Fibroblast of villous mesenchyme (primary cell): ENCODE results near the gene CDPF1. TPM values are rescaled to one million over a fixed set of nuclear protein-coding genes. Genes with fewer than 3 reads are reported as not detected.

ENCODE experiments used
- DNase-seq: peaks from one replicate; pipeline ENCODE4 v3.0.0-alpha.2; 2010; ENCODE audit warnings: low read depth
- H3K4me3 ChIP-seq: 2 replicates; pipeline ENCODE4 v1.5.1; 2011; ENCODE audit warnings: low read depth, mild to moderate bottlenecking, low read length
- total RNA-seq: library from RNA; depleted of rRNA; stranded (reverse); fragments of >200 nt; gene quantifications from 2 replicates; pipeline ENCODE4 v1.2.3, GENCODE V29; 2012
- TF ChIP-seq, protein P1 (sequence below): IDR thresholded peaks from 2 replicates; pipeline ENCODE4 v1.5.1; 2012; ENCODE audit warnings: low read depth, mild to moderate bottlenecking, low read length; ENCODE audit not compliant: insufficient read depth

Gene CDPF1
- total RNA-seq, 1 donor, result 16.8 TPM

DNA sequence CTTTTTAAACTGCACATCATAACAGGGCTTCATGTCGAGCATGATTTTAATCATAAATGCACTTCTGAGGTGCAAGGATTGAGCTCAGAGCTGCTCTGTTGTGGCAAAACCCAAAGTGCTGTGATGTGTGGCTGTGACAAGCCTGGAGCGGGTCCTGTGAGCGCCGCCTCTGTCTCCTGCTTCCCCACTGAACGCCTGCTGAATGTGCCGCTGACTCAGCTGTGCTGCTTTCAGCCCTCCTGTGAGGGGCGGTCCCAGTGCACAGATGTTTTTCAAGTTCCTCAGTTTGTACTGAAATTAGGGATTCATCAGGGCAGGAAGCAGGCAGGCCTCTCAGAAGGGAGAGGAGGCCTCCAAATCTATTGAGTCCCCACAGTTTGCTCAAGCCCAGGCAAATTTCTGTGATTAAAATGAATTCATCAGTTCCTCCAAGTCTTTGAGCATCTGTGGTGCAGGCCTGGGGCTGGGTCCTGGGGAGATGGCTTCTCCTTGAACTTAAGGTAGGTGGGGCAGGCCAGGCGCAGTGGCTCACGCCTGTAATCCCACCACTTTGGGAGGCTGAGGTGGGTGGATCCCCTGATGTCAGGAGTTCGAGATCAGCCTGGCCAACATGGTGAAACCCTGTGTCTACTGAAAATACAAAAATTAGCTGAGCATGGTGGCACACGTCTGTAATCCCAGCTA is 43.6 kb upstream of the CDPF1 start:
- TF ChIP-seq, protein P1, sequence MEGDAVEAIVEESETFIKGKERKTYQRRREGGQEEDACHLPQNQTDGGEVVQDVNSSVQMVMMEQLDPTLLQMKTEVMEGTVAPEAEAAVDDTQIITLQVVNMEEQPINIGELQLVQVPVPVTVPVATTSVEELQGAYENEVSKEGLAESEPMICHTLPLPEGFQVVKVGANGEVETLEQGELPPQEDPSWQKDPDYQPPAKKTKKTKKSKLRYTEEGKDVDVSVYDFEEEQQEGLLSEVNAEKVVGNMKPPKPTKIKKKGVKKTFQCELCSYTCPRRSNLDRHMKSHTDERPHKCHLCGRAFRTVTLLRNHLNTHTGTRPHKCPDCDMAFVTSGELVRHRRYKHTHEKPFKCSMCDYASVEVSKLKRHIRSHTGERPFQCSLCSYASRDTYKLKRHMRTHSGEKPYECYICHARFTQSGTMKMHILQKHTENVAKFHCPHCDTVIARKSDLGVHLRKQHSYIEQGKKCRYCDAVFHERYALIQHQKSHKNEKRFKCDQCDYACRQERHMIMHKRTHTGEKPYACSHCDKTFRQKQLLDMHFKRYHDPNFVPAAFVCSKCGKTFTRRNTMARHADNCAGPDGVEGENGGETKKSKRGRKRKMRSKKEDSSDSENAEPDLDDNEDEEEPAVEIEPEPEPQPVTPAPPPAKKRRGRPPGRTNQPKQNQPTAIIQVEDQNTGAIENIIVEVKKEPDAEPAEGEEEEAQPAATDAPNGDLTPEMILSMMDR, result no peak
- DNase-seq, result peak; percentile 53
- H3K4me3 ChIP-seq, result no peak overlapping the region

GRCh38 chr22:46292732-46293131 is 42.6 kb upstream of the CDPF1 start:
- TF ChIP-seq, protein P1, result no peak
- H3K4me3 ChIP-seq, result no peak overlapping the region
- DNase-seq, result no peak

GRCh38 chr22:46292173-46292572 is 42.1 kb upstream of the CDPF1 start:
- no peak for DNase-seq
- no peak overlapping the region for H3K4me3 ChIP-seq
- TF ChIP-seq, protein P1, result no peak

- no peak for DNase-seq
- TF ChIP-seq, protein P1, result no peak
- no peak overlapping the region for H3K4me3 ChIP-seq
Observed at GRCh38 chr22:46290843-46291785, 41.0 kb upstream of the CDPF1 start.

GRCh38 chr22:46290121-46290842 is 40.2 kb upstream of the CDPF1 start:
- DNase-seq, result no peak

More at GRCh38 chr22:46290121-46290842, 40.2 kb upstream of the CDPF1 start:
- no peak overlapping the region for H3K4me3 ChIP-seq
- TF ChIP-seq, protein P1, result no peak
